Measurements from ENCODE around the gene DDN. TPM values are rescaled to one million over a fixed set of nuclear protein-coding genes. Genes with fewer than 3 reads are reported as not detected.
A peak's percentile ranks its signal among the peaks of the same experiment; 100 is the strongest.

The DDN gene
- total and polyA plus RNA-seq, 10 donors, result 0.09 to 2.0 (median 0.42) TPM; not detected in 1

- H3K4me1 ChIP-seq, result peaks cover 29 to 58% (median 48%) of the 10 kb centered on the region in 6 donors
- DNase-seq, result peak; percentile 79
- H3K27ac ChIP-seq, result peak overlapping the region in 1 of 8 donors; percentile 8
- intact Hi-C loops (cut with DNase I; ENCODE audit: low total_unique reads), result no loop called here
- no peak for TF ChIP-seq POLR2A (IDR thresholded peaks at IDR 0.05)
- TF ChIP-seq CTCF (IDR thresholded peaks at IDR 0.05 in 8 of 11, conservative IDR thresholded peaks at IDR 0.05 in 3 of 11), result no peak
- no peak for TF ChIP-seq POLR2AphosphoS5 (IDR thresholded peaks at IDR 0.05)
- H3K9me3 ChIP-seq, result no peaks in the 10 kb centered on the region
- H3K36me3 ChIP-seq, result peaks cover 0 to 38% (median 30%) of the 10 kb centered on the region in 6 donors
- H3K4me3 ChIP-seq, result peak overlapping the region; percentile 39 to 70 (median 56)
- H3K27me3 ChIP-seq (replicated peaks in 1 of 7), result peaks cover 8 to 79% (median 54%) of the 10 kb centered on the region in 7 donors
- 1 to 3% (median 2%) methylated on average over 35 to 48 of the region's 48 CpGs for WGBS, 5 donors
Measured at GRCh38 chr12:48998497-48999353, 450 bp downstream of the DDN start.

- peaks cover 29 to 58% (median 48%) of the 10 kb centered on the region in 6 donors for H3K4me1 ChIP-seq
- peak; percentile 84 for DNase-seq
Measured at GRCh38 chr12:48997719-48998496, 1.3 kb downstream of the DDN start.

GRCh38 chr12:48996794-48997718, 2.1 kb downstream of the DDN start:
- Histone ChIP-seq H3K4me1 (peaks cover 29 to 58% (median 48%) of the 10 kb centered on the region in 6 donors), H3K9me3 (no peaks in the 10 kb centered on the region), H3K27ac (peak overlapping the region in 1 of 8 donors; percentile 19), H3K27me3 (replicated peaks in 1 of 7) (peaks cover 8 to 94% (median 64%) of the 10 kb centered on the region in 7 donors), H3K4me3 (peak overlapping the region; percentile 1 to 70 (median 56)), H3K36me3 (peaks cover 0 to 22% (median 14%) of the 10 kb centered on the region in 6 donors)
- TF ChIP-seq POLR2AphosphoS5 (IDR thresholded peaks at IDR 0.05) (peak; percentile 18 to 54 (median 22)), CTCF (IDR thresholded peaks at IDR 0.05 in 8 of 11, conservative IDR thresholded peaks at IDR 0.05 in 3 of 11) (peak; percentile 43 to 86 (median 74)), POLR2A (IDR thresholded peaks at IDR 0.05) (no peak)
- 3 to 6% (median 3%) methylated on average over 31 to 71 of the region's 71 CpGs for WGBS, 5 donors
- intact Hi-C loops (cut with DNase I; ENCODE audit: low total_unique reads), result no loop called here
- peak; percentile 93 for DNase-seq

More at GRCh38 chr12:48997719-48998496, 1.3 kb downstream of the DDN start:
- 2 to 8% (median 3%) methylated on average over 15 to 57 of the region's 57 CpGs for WGBS, 5 donors
- Histone ChIP-seq H3K27me3 (replicated peaks in 1 of 7) (peaks cover 8 to 87% (median 60%) of the 10 kb centered on the region in 7 donors), H3K27ac (peak overlapping the region in 1 of 8 donors; percentile 8), H3K36me3 (peaks cover 0 to 30% (median 22%) of the 10 kb centered on the region in 6 donors), H3K4me3 (peak overlapping the region; percentile 39 to 70 (median 56)), H3K9me3 (no peaks in the 10 kb centered on the region)
- TF ChIP-seq CTCF (IDR thresholded peaks at IDR 0.05 in 8 of 11, conservative IDR thresholded peaks at IDR 0.05 in 3 of 11) (no peak), POLR2AphosphoS5 (IDR thresholded peaks at IDR 0.05) (peak in 1 of 3 donors; percentile 38)
- intact Hi-C loops (cut with DNase I; ENCODE audit: low total_unique reads), result no loop called here

All from spleen (tissue), 11 donors.